ENCODE results near the gene WDR7.

Gene WDR7

GRCh38 chr18:57004366-57005121, 353.4 kb downstream of the WDR7 start:
- no peak for DNase-seq

GRCh38 chr18:57008001-57008686, 357.0 kb downstream of the WDR7 start:
- DNase-seq = no peak

DNA sequence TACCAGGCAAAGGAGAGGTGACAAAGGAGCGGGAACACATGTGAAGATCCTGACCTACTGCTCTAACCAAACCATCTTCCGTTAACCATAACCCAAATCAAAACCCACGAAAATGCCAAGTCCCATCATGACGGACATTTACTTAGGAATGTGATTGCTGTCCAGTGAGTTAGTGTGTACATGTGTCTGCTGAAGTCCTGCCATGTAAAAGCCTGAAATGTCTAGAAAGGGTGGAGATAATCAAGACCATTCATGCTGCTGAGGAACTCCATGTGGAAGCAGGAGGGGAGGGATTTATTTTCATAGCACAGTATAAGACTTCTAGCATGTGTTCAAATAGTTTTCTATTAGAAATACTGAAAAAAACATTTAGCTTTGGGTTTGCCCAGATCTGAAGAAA, 358.7 kb downstream of the WDR7 start:
- DNase-seq = no peak

DNA sequence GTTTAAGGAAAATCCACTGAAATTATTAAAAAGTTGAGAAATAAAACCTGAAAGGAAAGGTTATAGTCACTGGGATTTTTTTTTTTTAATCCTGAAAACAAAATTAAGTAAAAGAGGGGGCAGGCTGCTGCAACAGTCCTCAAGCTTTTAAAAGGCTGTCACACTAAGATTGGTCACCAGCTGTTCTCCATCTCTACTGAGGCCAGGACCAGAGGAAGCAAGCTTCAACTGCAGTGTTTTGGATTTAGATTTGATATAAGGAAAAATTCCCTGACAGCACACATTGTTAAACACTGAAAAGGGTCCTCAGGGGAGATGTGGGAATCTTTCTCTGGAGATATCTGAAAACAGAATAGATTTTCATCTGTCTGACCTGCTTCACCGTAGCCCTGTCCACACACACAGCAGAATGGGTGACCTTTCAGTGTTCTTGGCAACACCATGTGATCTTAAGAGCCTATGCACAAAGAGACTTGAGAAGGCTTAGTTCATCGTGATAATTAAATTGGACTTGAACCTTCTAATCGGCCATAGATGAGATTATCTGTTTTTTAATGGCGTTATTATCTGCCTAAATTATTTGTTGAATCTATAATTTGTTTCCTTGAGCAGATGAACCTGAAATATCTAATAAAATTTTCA, 363.7 kb downstream of the WDR7 start:
- DNase-seq = no peak

DNA sequence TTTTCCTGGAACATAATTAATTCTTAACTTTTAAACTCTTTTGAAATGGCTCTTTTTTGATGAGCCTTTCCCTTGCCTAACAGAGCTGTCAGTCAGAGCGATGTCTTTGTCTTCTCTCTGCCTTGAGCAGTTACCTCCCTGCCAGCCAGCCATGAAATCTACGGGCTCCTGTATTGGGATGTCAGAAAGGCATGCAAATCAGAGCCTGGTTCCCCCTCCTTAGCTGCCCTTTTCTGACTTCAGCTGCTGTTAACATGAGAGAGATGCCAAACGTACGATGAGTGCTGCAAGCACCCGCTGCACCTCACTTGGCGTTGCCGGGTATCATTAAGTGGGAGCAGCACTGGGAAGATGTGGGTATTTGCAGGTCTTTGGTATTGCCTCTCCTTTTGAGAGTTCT, 364.3 kb downstream of the WDR7 start:
- DNase-seq = no peak

DNA sequence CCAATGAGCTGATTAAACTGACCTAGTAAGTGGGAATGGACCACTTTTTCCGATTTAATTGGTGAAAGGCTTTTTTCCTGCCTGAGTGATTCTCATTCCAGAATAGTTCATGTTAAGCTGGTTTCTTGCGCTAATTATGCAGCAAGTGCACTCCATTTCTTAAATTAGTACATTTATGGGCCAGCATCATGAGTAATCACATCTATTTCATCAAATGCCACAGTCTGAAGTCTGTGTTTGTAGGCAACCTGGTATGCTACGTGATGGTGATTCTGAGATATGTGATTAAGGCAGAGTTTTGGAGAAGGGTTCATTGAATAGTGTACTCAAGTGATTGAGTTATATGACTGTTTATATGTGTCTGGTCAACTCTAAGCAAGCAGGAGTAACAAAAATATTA, 367.7 kb downstream of the WDR7 start:
- DNase-seq = no peak

DNA sequence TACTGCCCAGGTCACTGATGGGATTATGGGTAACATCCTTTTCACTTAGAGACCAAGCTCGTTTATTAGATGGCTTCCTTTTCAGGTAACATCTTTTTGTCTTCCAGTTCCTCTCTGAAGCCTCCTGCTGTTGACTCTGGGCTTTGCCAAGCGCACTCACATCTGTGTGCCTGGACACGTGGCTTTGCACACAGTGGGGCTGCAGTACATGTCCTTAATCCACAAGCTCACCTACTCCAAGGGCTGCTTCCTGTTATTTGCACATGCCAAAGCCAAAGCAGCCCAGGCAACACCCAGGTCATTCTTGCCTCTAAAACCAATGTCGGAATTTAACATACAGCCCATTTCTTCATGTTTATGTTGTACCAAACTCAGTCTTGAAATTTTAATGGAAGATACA, 371.6 kb downstream of the WDR7 start:
- DNase-seq = no peak

- no peak for DNase-seq
Measured at GRCh38 chr18:57023275-57023882, 372.2 kb downstream of the WDR7 start.

- no peak for DNase-seq
Measured at GRCh38 chr18:57025540-57025939, 374.4 kb downstream of the WDR7 start.

- DNase-seq = no peak
Measured at GRCh38 chr18:57026316-57026715, 375.2 kb downstream of the WDR7 start.

- DNase-seq = no peak
Measured at GRCh38 chr18:57027190-57027708, 376.1 kb downstream of the WDR7 start.

- no peak for DNase-seq
Measured at GRCh38 chr18:57029761-57030160, 378.6 kb downstream of the WDR7 start.

DNA sequence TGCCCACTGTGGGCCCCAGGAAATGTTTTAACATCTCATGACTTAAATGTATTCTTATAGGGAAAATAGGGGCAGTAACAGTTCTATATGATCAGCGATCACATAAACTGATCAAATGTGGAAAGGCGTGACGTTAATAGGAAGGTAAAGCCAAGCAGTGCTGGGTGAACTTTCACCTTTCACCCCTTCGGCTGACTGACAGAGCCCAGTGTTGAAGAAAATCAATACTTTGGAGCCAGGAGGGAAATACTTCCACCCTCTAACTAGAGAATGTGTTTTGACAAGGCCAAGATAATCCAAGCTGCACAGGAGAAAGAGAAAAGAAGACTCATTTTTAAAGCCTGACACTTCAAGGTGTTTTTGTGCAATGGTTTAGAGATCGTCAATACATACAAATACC, 379.3 kb downstream of the WDR7 start:
- no peak for DNase-seq

- no peak for DNase-seq
Measured at GRCh38 chr18:57035590-57035989, 384.4 kb downstream of the WDR7 start.

- DNase-seq = no peak
Measured at GRCh38 chr18:57038395-57038794, 387.2 kb downstream of the WDR7 start.

GRCh38 chr18:57040175-57040574, 389.0 kb downstream of the WDR7 start:
- no peak for DNase-seq

DNA sequence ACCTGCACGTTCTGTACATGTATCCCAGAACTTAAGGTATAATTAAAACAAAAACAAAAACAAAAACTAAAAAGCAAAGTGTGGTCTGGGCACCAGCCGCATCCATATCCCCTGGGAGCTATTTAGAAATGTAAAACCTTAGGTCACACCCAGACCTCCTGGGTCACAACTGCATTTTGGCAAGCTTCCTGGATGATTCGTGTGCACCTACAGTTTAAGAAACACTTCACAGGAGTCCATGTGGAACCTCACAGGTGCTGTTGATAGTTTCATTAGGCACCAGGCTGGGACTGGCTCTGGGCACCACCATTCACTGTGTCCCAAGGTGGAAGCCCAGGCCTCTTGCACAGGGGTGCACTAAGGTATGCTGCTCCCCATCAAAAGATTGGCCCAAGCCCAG, 392.1 kb downstream of the WDR7 start:
- DNase-seq = no peak

- DNase-seq = no peak
Measured at GRCh38 chr18:57048351-57048750, 397.2 kb downstream of the WDR7 start.

DNA sequence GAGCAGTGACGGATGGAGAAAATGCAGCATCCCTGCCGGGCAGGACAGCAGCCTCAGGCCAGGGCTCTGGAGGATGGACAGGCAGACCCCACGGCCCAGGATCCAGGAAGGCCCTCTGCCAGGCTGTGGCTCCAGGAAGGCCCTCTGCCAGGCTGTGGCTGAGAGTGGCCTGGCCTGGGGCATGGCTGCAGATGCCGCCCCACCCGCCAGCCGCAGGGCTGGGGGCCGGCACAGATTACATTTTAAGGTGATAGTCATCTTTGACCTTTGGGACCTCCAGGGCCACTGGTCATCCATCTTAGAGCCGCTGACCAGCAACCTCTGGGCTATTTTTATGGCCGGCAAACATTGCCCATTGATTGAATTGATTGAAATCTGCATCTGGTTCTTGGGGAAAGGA, 397.7 kb downstream of the WDR7 start:
- no peak for DNase-seq

GRCh38 chr18:57050310-57050949, 399.3 kb downstream of the WDR7 start:
- DNase-seq = no peak

DNA sequence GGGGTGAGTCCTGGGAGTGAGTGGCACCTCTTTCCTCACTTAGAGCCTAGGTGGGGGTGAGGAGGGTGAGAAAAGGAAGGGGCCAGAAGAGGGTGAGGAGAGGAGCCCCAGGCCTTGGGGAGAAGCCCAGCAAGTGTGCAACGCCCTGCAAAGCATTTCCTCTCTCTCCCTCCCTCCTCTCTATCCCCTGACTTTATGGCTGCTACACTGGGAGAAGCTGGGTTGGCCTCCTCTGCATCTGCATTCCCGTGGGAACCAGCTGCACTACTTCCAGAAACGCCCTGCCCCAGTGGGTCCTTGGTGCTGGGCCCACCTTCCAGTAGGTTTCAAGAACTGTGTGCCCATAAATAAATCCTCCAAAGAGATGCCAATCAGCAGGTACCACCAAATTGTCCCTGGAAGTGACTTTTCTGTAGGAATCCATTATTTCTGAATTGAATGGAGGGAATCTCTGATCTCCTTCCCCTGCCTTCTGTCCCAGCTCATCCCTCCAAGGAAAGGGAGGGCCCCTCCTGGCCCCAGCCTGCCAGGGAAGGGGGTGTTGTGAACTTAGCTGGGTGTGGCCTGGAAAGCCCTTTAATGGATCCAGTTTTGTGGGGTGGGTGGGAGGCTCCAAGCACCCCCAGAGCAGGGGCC, 400.0 kb downstream of the WDR7 start:
- DNase-seq = no peak

DNA sequence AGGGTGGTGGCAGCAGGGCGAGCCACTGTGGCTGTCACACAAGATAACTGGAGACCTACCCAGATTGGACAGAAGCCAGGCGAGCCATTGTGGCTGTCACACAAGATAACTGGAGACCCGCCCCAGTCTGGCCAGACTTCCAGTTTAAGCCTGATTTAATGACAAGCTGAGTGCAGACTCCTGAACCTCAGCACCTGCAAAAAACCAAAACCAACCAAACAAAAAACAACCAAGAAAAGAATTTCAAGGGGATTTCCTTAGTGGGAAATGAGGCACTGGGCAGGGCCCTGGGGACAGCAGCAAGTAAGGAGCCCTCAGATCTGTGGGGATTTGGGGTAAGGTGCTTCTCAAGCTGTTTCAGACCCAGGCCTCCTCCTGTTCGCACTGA, 400.5 kb downstream of the WDR7 start:
- no peak for DNase-seq

DNA sequence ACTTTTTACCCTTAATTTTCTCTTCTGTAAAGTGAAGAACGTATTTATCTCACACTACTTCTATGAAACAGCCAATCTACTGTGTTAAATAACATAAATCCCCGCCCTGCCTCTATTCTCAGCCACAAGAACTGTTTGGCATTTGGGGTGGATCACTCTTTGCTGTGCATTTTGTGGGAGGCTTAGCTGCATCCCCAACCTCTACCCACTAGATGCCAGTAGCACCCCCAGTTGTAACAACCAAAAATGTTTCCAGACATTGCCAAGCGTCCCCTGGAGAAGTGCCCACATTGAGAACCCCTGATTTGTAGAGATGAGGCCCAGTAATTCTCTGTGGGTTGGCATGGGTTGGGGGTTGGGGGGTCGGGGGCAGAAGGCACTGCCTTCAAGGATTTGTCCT, 401.0 kb downstream of the WDR7 start:
- DNase-seq = no peak
